H9 (cell line): ENCODE data around the gene LAMB4. TPM values are rescaled to one million over a fixed set of nuclear protein-coding genes. Genes with fewer than 3 reads are reported as not detected.

ENCODE experiments used
- DNase-seq: peaks from one replicate; pipeline ENCODE4 v3.0.0-alpha.2; 2017
- H2AFZ ChIP-seq: one replicate; pipeline ENCODE4 v1.6.1; 2013; ENCODE audit warnings: mild to moderate bottlenecking, low read length, control low read depth, moderate library complexity
- H2AK5ac ChIP-seq: 2 replicates; pipeline ENCODE4 v1.6.1; 2013; ENCODE audit warnings: low read length, control low read depth, mixed read lengths; ENCODE audit not compliant: insufficient read length
- H2BK120ac ChIP-seq: one replicate; pipeline ENCODE4 v1.6.1; 2013; ENCODE audit warnings: low read depth, mild to moderate bottlenecking, low read length, control low read depth, inconsistent platforms; ENCODE audit not compliant: poor library complexity, severe bottlenecking
- H2BK12ac ChIP-seq: 2 replicates; pipeline ENCODE4 v1.6.1; 2013; ENCODE audit warnings: low read length, control low read depth, mixed read lengths, low read depth; ENCODE audit not compliant: insufficient read length
- H2BK15ac ChIP-seq: 2 replicates; pipeline ENCODE4 v1.6.1; 2013; ENCODE audit warnings: low read depth, low read length, control low read depth
- H2BK20ac ChIP-seq: one replicate; pipeline ENCODE4 v1.6.1; 2013; ENCODE audit warnings: low read depth, mild to moderate bottlenecking, low read length, control low read depth, inconsistent platforms; ENCODE audit not compliant: poor library complexity, severe bottlenecking
- H2BK5ac ChIP-seq: 2 replicates; pipeline ENCODE4 v1.6.1; 2013; ENCODE audit warnings: low read length, control low read depth, mixed read lengths; ENCODE audit not compliant: insufficient read length
- H3K14ac ChIP-seq: 2 replicates; pipeline ENCODE4 v1.6.1; 2013; ENCODE audit warnings: low read length, control low read depth; ENCODE audit not compliant: insufficient read depth
- H3K18ac ChIP-seq: 2 replicates; pipeline ENCODE4 v1.6.1; 2013; ENCODE audit warnings: low read depth, mild to moderate bottlenecking, mixed read lengths, low read length, control low read depth; ENCODE audit not compliant: insufficient read length
- H3K23ac ChIP-seq: 2 replicates; pipeline ENCODE4 v1.6.1; 2013; ENCODE audit warnings: low read length, control low read depth, mixed read lengths, low read depth; ENCODE audit not compliant: insufficient read length
- H3K23me2 ChIP-seq: 2 replicates; pipeline ENCODE4 v1.6.1; 2013; ENCODE audit warnings: low read depth, mild to moderate bottlenecking, mixed read lengths, low read length, control low read depth; ENCODE audit not compliant: insufficient read length, poor library complexity, severe bottlenecking
- H3K27ac ChIP-seq: 2 replicates; pipeline ENCODE4 v1.5.1; 2013; ENCODE audit warnings: low read length, control low read depth, mixed read lengths, low read depth; ENCODE audit not compliant: insufficient read length
- H3K27me3 ChIP-seq: 2 replicates; pipeline ENCODE4 v1.6.1; 2013; ENCODE audit warnings: low read length, control low read depth, inconsistent platforms; ENCODE audit not compliant: insufficient read depth
- H3K4ac ChIP-seq: 2 replicates; pipeline ENCODE4 v1.6.1; 2013; ENCODE audit warnings: low read depth, mild to moderate bottlenecking, control low read depth, inconsistent platforms, low read length, moderate library complexity
- H3K4me1 ChIP-seq: 2 replicates; pipeline ENCODE4 v1.6.1; 2013; ENCODE audit warnings: low read length, control low read depth, inconsistent platforms; ENCODE audit not compliant: insufficient read depth
- H3K4me2 ChIP-seq: 2 replicates; pipeline ENCODE4 v1.6.1; 2013; ENCODE audit warnings: low read length, control low read depth, mixed read lengths; ENCODE audit not compliant: insufficient read length, insufficient read depth
- H3K56ac ChIP-seq: 2 replicates; pipeline ENCODE4 v1.6.1; 2013; ENCODE audit warnings: low read depth, mild to moderate bottlenecking, mixed read lengths, low read length, control low read depth; ENCODE audit not compliant: insufficient read length
- H3K79me1 ChIP-seq: 2 replicates; pipeline ENCODE4 v1.6.1; 2013; ENCODE audit warnings: low read depth, mild to moderate bottlenecking, moderate library complexity, low read length, control low read depth, inconsistent platforms; ENCODE audit not compliant: insufficient read depth, poor library complexity, severe bottlenecking
- H3K79me2 ChIP-seq: 2 replicates; pipeline ENCODE4 v1.6.1; 2013; ENCODE audit warnings: low read length, control low read depth, inconsistent platforms; ENCODE audit not compliant: insufficient read depth
- H3K9ac ChIP-seq: 2 replicates; pipeline ENCODE4 v1.6.1; 2013; ENCODE audit warnings: low read length, control low read depth, mixed read lengths; ENCODE audit not compliant: insufficient read length; ENCODE audit errors: extremely low read depth
- H3K9me3 ChIP-seq: one replicate; pipeline ENCODE4 v1.6.1; 2013; ENCODE audit warnings: low read depth, low read length, inconsistent platforms; ENCODE audit not compliant: control insufficient read depth
- H3T11ph ChIP-seq: one replicate; pipeline ENCODE4 v1.6.1; 2013; ENCODE audit warnings: mild to moderate bottlenecking, low read length, control low read depth, inconsistent platforms
- H4K20me1 ChIP-seq: one replicate; pipeline ENCODE4 v1.6.1; 2013; ENCODE audit not compliant: control insufficient read depth, insufficient read length, insufficient read depth
- H4K5ac ChIP-seq: 2 replicates; pipeline ENCODE4 v1.6.1; 2013; ENCODE audit warnings: low read depth, mild to moderate bottlenecking, mixed read lengths, low read length, control low read depth; ENCODE audit not compliant: insufficient read length
- H4K8ac ChIP-seq: replicated peaks from 2 replicates; pipeline ENCODE4 v1.6.1; 2013; ENCODE audit warnings: low read length, control low read depth, mixed read lengths, low read depth; ENCODE audit not compliant: insufficient read length
- H4K91ac ChIP-seq: 2 replicates; pipeline ENCODE4 v1.6.1; 2013; ENCODE audit warnings: low read depth, mild to moderate bottlenecking, moderate library complexity, mixed read lengths, low read length, control low read depth; ENCODE audit not compliant: insufficient read length
- H3K27ac Mint-ChIP-seq, 3 experiments: 2 replicates in 2 of 3; 3 replicates in 1 of 3; pipeline ENCODE4 v1.8.0; 2020 to 2021; ENCODE audit warnings: mixed read lengths in 3 of 3, mild to moderate bottlenecking in 1 of 3, moderate library complexity in 1 of 3
- H3K27me3 Mint-ChIP-seq: 2 replicates; pipeline ENCODE4 v1.8.0; 2021; ENCODE audit warnings: low read depth, mild to moderate bottlenecking, moderate library complexity, mixed read lengths
- H3K36me3 Mint-ChIP-seq, 3 experiments: 2 replicates in 2 of 3; 3 replicates in 1 of 3; pipeline ENCODE4 v1.8.0; 2020 to 2021; ENCODE audit warnings: low read depth in 3 of 3, mixed read lengths in 3 of 3; ENCODE audit not compliant: insufficient read depth in 1 of 3
- H3K4me1 Mint-ChIP-seq, 2 experiments: 2 replicates each; pipeline ENCODE4 v1.8.0; 2020; ENCODE audit warnings: mixed read lengths in 2 of 2
- H3K4me3 Mint-ChIP-seq, 2 experiments: 2 replicates in 1 of 2; 3 replicates in 1 of 2; pipeline ENCODE4 v1.8.0; 2020 to 2021; ENCODE audit warnings: mild to moderate bottlenecking in 2 of 2, mixed read lengths in 2 of 2, moderate library complexity in 1 of 2
- H3K9me3 Mint-ChIP-seq, 2 experiments: 2 replicates in 1 of 2; 3 replicates in 1 of 2; pipeline ENCODE4 v1.8.0; 2020; ENCODE audit warnings: mild to moderate bottlenecking in 2 of 2, mixed read lengths in 2 of 2, moderate library complexity in 1 of 2
- CTCF ChIP-seq: fragments of 200-600 bp; sonication (generic); conservative IDR thresholded peaks from 3 replicates; pipeline ENCODE4 v1.8.0; 2021; ENCODE audit warnings: antibody characterized with exemption, mild to moderate bottlenecking
- WGBS: extraction: QIAGEN DNeasy Blood & Tissue Kit; methylation state at CpG from one replicate; pipeline ENCODE4 v1.1.7; 2013; ENCODE audit warnings: missing lambda C conversion rate, low lambda C conversion rate, mixed read lengths; ENCODE audit not compliant: insufficient read length; ENCODE audit errors: extremely low coverage; 5-methylcytosine and 5-hydroxymethylcytosine counted together
- total RNA-seq: library from RNA; stranded (reverse); gene quantifications from 2 replicates; pipeline ENCODE4 v1.2.1, GENCODE V29; 2021

The LAMB4 gene
- total RNA-seq, 1 experiment from 2014 or later = not detected

- no peak overlapping the region for H3K56ac ChIP-seq
- H3K23ac ChIP-seq = no peak overlapping the region
- no peak overlapping the region for H3K9ac ChIP-seq
- no peak overlapping the region for H2AK5ac ChIP-seq
- no peak for TF ChIP-seq CTCF
- H2AFZ ChIP-seq = no peak overlapping the region
- no peaks in the 10 kb centered on the region for H3K27me3 ChIP-seq
- H2BK15ac ChIP-seq = no peak overlapping the region
- H3K27ac ChIP-seq = no peak overlapping the region
- H2BK120ac ChIP-seq = no peak overlapping the region
- Mint-ChIP-seq H3K36me3 (no peaks in the 10 kb centered on the region), H3K4me3 (no peak overlapping the region), H3K27me3 (no peaks in the 10 kb centered on the region; the same call in 1 of the 2 replicates), H3K4me1 (peaks cover 0 to 3% of the 10 kb centered on the region in 2 experiments; a peak in 1 of 4 replicates), H3K27ac (no peak overlapping the region), H3K9me3 (no peaks in the 10 kb centered on the region)
- H3K4me2 ChIP-seq = no peak overlapping the region
- no peaks in the 10 kb centered on the region for H4K20me1 ChIP-seq
- H2BK20ac ChIP-seq = no peak overlapping the region
- no peaks in the 10 kb centered on the region for H3K79me1 ChIP-seq
- no peaks in the 10 kb centered on the region for H3K9me3 ChIP-seq
- no peak overlapping the region for H4K5ac ChIP-seq
- DNase-seq = no peak
- H3K79me2 ChIP-seq = no peaks in the 10 kb centered on the region
- no peak overlapping the region for H3K4ac ChIP-seq
- no peak overlapping the region for H2BK12ac ChIP-seq
- no peak overlapping the region for H4K8ac ChIP-seq
- no peak overlapping the region for H3K18ac ChIP-seq
- H2BK5ac ChIP-seq = no peak overlapping the region
- no peak overlapping the region for H3K14ac ChIP-seq
- H4K91ac ChIP-seq = no peak overlapping the region
- no peak overlapping the region for H3T11ph ChIP-seq
- no peaks in the 10 kb centered on the region for H3K23me2 ChIP-seq
- no peaks in the 10 kb centered on the region for H3K4me1 ChIP-seq
- no CpG with 5 or more reads among the region's 3 CpGs for WGBS
Observed at GRCh38 chr7:108073305-108074070, 56.7 kb downstream of the LAMB4 start.
